Measurements from ENCODE around the gene OTOG.

- TF ChIP-seq CTCF (IDR thresholded peaks at IDR 0.05; ENCODE audit: low read depth, low read length, poor library complexity, severe bottlenecking) (no peak), EZH2phosphoT487 (IDR thresholded peaks at IDR 0.05; ENCODE audit: borderline replicate concordance, low read length) (no peak)
These were observed 25.9 kb downstream of the OTOG start for GRCh38 chr11:17572791-17573460.

All from DOHH2 (cell line).